ENCODE results near the gene ARHGAP6.

ARHGAP6 gene

GRCh38 chrX:11444052-11444451 lies 221.7 kb downstream of the ARHGAP6 start:
- CTCF ChIA-PET, result no interaction called here
- TF ChIP-seq, protein P1, sequence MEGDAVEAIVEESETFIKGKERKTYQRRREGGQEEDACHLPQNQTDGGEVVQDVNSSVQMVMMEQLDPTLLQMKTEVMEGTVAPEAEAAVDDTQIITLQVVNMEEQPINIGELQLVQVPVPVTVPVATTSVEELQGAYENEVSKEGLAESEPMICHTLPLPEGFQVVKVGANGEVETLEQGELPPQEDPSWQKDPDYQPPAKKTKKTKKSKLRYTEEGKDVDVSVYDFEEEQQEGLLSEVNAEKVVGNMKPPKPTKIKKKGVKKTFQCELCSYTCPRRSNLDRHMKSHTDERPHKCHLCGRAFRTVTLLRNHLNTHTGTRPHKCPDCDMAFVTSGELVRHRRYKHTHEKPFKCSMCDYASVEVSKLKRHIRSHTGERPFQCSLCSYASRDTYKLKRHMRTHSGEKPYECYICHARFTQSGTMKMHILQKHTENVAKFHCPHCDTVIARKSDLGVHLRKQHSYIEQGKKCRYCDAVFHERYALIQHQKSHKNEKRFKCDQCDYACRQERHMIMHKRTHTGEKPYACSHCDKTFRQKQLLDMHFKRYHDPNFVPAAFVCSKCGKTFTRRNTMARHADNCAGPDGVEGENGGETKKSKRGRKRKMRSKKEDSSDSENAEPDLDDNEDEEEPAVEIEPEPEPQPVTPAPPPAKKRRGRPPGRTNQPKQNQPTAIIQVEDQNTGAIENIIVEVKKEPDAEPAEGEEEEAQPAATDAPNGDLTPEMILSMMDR (IDR thresholded peaks at IDR 0.05; ENCODE audit: control extremely low read depth, extremely low read depth, low read depth, missing control alignments), result no peak
- POLR2A ChIA-PET, result no interaction called here
- no peak for DNase-seq (ENCODE audit: extremely low spot score)

GRCh38 chrX:11439846-11440245 lies 225.9 kb downstream of the ARHGAP6 start:
- ChIA-PET POLR2A (no interaction called here), CTCF (no interaction called here)
- TF ChIP-seq, protein P1 (IDR thresholded peaks at IDR 0.05; ENCODE audit: control extremely low read depth, extremely low read depth, low read depth, missing control alignments), result no peak
- no peak for DNase-seq (ENCODE audit: extremely low spot score)

DNA sequence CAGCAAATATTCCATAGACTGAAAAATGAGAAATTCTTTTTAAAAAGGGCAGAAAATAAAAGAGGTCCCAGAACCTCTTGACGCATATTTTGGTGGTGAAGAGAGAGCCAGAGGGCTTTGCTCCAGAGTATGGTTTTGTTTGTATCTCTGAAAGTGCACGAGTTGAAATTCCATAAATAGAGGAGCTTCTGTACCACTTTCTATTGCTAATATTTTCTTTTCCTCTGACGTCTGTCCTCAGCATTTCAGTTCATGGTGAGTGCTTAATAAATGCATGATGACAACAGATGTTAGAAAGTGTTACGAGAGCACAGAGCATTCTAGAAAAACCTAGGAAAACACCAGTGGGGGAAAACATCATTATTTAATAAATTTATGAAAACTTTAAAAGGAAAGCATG lies 227.0 kb downstream of the ARHGAP6 start:
- DNase-seq (ENCODE audit: extremely low spot score), result no peak
- TF ChIP-seq, protein P1 (IDR thresholded peaks at IDR 0.05; ENCODE audit: control extremely low read depth, extremely low read depth, low read depth, missing control alignments), result no peak
- ChIA-PET CTCF (interaction anchor here (1.1 to 2.2 kb wide), 3 partner anchors 9 to 15 kb away, joined by 3 to 9 read pairs (median 3); no protein-coding TSS in a partner anchor), POLR2A (no interaction called here)

GRCh38 chrX:11438380-11438723 lies 227.4 kb downstream of the ARHGAP6 start:
- POLR2A ChIA-PET, result no interaction called here
- TF ChIP-seq, protein P1 (IDR thresholded peaks at IDR 0.05; ENCODE audit: control extremely low read depth, extremely low read depth, low read depth, missing control alignments), result no peak
- DNase-seq (ENCODE audit: extremely low spot score), result no peak
- CTCF ChIA-PET, result interaction anchor here (1.1 to 2.2 kb wide), 4 partner anchors 9 to 56 kb away, joined by 3 to 9 read pairs (median 4); no protein-coding TSS in a partner anchor

- POLR2A ChIA-PET, result no interaction called here
- no peak for DNase-seq (ENCODE audit: extremely low spot score)
- TF ChIP-seq, protein P1 (IDR thresholded peaks at IDR 0.05; ENCODE audit: control extremely low read depth, extremely low read depth, low read depth, missing control alignments), result no peak
- CTCF ChIA-PET, result interaction anchor here (0.9 to 2.2 kb wide), 5 partner anchors 8 to 56 kb away, joined by 3 to 9 read pairs (median 4); no protein-coding TSS in a partner anchor
These were observed 227.9 kb downstream of the ARHGAP6 start for GRCh38 chrX:11437642-11438379.

- ChIA-PET POLR2A (no interaction called here), CTCF (interaction anchor here (1.5 kb wide), 1 partner anchor 16 kb away, joined by 3 read pairs; no protein-coding TSS in a partner anchor)
- no peak for DNase-seq (ENCODE audit: extremely low spot score)
- TF ChIP-seq, protein P1 (IDR thresholded peaks at IDR 0.05; ENCODE audit: control extremely low read depth, extremely low read depth, low read depth, missing control alignments), result no peak
These were observed 230.2 kb downstream of the ARHGAP6 start for GRCh38 chrX:11435568-11435967.

Data from GM10248 (cell line).